ENCODE measurements around the gene RNF220. TPM values are rescaled to one million over a fixed set of nuclear protein-coding genes. Genes with fewer than 3 reads are reported as not detected.

Gene RNF220
- total RNA-seq, 4 donors from 2014 or later: 22.0 to 94.3 (median 49.4) TPM

GRCh38 chr1:44594871-44595735, 190.0 kb downstream of the RNF220 start:
- no peaks in the 10 kb centered on the region for H3K4me1 ChIP-seq
- TF ChIP-seq CTCF (IDR thresholded peaks at IDR 0.05) (peak; percentile 90 to 94 (median 92)), POLR2A (IDR thresholded peaks at IDR 0.05) (no peak)
- no peaks in the 10 kb centered on the region for H3K9me3 ChIP-seq
- peak; percentile 66 to 76 for DNase-seq
- intact Hi-C loops (cut with DNase I; ENCODE audit: low total_unique reads): no loop called here
- H3K36me3 ChIP-seq: no peaks in the 10 kb centered on the region
- H3K27ac ChIP-seq: no peak overlapping the region
- H3K27me3 ChIP-seq: no peaks in the 10 kb centered on the region
- no peak overlapping the region for H3K4me3 ChIP-seq

GRCh38 chr1:44596511-44596910, 191.5 kb downstream of the RNF220 start:
- TF ChIP-seq POLR2A (IDR thresholded peaks at IDR 0.05) (no peak), CTCF (IDR thresholded peaks at IDR 0.05) (no peak)
- H3K9me3 ChIP-seq: no peaks in the 10 kb centered on the region
- no peak overlapping the region for H3K4me3 ChIP-seq
- intact Hi-C loops (cut with DNase I; ENCODE audit: low total_unique reads): no loop called here
- no peak for DNase-seq
- no peaks in the 10 kb centered on the region for H3K36me3 ChIP-seq
- H3K27me3 ChIP-seq: no peaks in the 10 kb centered on the region
- H3K4me1 ChIP-seq: no peaks in the 10 kb centered on the region
- no peak overlapping the region for H3K27ac ChIP-seq

- Histone ChIP-seq H3K27ac (no peak overlapping the region), H3K4me1 (no peaks in the 10 kb centered on the region), H3K27me3 (no peaks in the 10 kb centered on the region), H3K36me3 (no peaks in the 10 kb centered on the region), H3K4me3 (no peak overlapping the region), H3K9me3 (no peaks in the 10 kb centered on the region)
- no peak for DNase-seq
- TF ChIP-seq CTCF (IDR thresholded peaks at IDR 0.05): no peak
- no peak for TF ChIP-seq POLR2A (IDR thresholded peaks at IDR 0.05)
- intact Hi-C loops (cut with DNase I; ENCODE audit: low total_unique reads): no loop called here
Measured at GRCh38 chr1:44598167-44598566, 193.1 kb downstream of the RNF220 start.

- Histone ChIP-seq H3K27ac (no peak overlapping the region), H3K36me3 (no peaks in the 10 kb centered on the region), H3K9me3 (no peaks in the 10 kb centered on the region), H3K4me3 (no peak overlapping the region), H3K4me1 (no peaks in the 10 kb centered on the region), H3K27me3 (no peaks in the 10 kb centered on the region)
- TF ChIP-seq POLR2A (IDR thresholded peaks at IDR 0.05): no peak
- TF ChIP-seq CTCF (IDR thresholded peaks at IDR 0.05): no peak
- DNase-seq: no peak
- intact Hi-C loops (cut with DNase I; ENCODE audit: low total_unique reads): no loop called here
Measured at GRCh38 chr1:44602634-44603628, 197.9 kb downstream of the RNF220 start.

All from uterus (tissue), 4 donors.